Mononuclear cell (primary cell): Measurements from ENCODE around the gene RAB11FIP3. TPM values are rescaled to one million over a fixed set of nuclear protein-coding genes. Genes with fewer than 3 reads are reported as not detected.
"Not testable (repeated sequence)": the region's sequence is repeated elsewhere in the genome, so short reads cannot be mapped to it uniquely, and the experiment has no call there.

ENCODE experiments used
- H3K27me3 ChIP-seq: 2 replicates; pipeline ENCODE4 v1.6.0; 2011; ENCODE audit warnings: low read length, control low read depth; ENCODE audit not compliant: insufficient read depth
- H3K4me1 ChIP-seq: 2 replicates; pipeline ENCODE4 v1.5.1; 2011; ENCODE audit warnings: mild to moderate bottlenecking, low read length, control low read depth; ENCODE audit not compliant: insufficient read depth
- H3K4me3 ChIP-seq: 2 replicates; pipeline ENCODE4 v1.5.1; 2011; ENCODE audit warnings: mild to moderate bottlenecking, low read length, moderate library complexity
- H3K9me3 ChIP-seq: 2 replicates; pipeline ENCODE4 v1.5.1; 2011; ENCODE audit warnings: low read depth, mild to moderate bottlenecking, control low read depth, low read length
- total RNA-seq: library from RNA; depleted of rRNA; stranded (reverse); fragments of >200 nt; gene quantifications from one replicate; pipeline ENCODE4 v1.2.3, GENCODE V29; 2012

RAB11FIP3 gene
- total RNA-seq, 1 donor = 6.5 TPM

DNA sequence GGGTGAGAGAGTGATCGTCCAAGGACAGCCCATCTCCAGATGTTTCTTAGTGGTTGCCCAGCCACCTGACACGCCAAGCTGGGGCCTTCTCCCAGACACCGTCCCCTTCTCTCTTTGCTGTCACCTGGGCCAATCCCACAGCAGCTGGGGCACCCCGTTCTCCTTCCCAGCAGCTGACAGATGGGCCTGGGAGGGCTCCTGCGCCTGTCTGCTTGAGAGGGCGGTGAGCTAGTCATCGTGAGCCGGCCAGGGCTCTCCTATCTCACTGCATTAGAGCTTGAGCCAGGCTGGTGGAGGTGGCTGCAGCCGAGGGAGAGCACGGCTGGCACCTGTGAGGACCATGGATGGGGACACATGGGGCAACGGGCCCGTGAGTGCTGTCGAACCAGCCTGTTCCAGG lies 41.2 kb downstream of the RAB11FIP3 start:
- no peaks in the 10 kb centered on the region for H3K27me3 ChIP-seq
- H3K4me3 ChIP-seq = no peak overlapping the region
- no peaks in the 10 kb centered on the region for H3K9me3 ChIP-seq
- no peaks in the 10 kb centered on the region for H3K4me1 ChIP-seq

DNA sequence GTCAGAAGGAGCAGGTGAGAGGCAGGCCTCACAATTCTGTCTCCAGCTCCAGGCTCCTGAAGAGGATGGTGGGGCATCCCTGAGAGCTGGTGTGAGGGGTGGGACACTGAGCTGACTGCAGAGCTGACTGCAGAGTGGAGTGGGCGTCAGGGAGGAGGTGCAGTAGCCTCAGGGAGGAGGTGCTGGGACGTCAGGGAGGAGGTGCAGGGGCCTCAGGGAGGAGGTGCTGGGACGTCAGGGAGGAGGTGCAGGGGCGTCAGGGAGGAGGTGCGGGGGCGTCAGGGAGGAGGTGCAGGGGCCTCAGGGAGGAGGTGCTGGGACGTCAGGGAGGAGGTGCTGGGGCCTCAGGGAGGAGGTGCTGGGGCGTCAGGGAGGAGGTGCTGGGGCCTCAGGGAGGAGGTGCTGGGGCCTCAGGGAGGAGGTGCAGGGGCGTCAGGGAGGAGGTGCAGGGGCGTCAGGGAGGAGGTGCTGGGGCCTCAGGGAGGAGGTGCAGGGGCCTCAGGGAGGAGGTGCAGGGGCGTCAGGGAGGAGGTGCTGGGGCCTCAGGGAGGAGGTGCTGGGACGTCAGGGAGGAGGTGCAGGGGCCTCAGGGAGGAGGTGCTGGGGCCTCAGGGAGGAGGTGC lies 41.9 kb downstream of the RAB11FIP3 start:
- H3K4me1 ChIP-seq, H3K4me3 ChIP-seq, H3K27me3 ChIP-seq: not testable (repeated sequence)

DNA sequence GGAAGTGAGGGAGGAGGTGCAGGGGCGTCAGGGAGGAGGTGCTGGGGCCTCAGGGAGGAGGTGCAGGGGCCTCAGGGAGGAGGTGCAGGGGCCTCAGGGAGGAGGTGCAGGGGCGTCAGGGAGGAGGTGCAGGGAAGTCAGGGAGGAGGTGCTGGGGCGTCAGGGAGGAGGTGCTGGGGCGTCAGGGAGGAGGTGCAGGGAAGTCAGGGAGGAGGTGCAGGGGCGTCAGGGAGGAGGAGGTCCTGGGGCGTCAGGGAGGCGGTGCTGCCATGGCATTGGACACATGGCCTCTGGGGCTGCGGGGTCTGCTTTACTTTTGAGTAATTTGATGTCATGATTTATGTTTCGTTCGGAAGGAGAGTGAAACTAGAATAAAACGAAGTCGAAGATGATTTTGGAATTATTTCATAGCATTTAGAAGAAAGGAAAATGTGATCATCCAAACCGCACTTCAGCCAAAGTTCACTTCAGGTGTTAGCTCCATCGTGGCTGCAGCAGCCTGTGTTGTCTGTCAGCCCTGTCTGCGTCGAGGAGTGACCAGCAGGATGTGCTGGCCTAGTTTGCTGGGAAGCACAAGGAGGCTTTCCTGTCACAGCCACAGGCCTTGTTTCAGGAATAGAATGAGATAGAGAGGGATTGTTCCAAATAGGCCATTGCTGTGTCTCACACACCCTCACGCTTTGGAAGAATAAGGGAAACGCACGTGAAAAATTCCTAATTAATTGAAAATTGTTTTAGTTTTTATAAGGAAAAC lies 42.8 kb downstream of the RAB11FIP3 start:
- no peak overlapping the region for H3K4me3 ChIP-seq
- H3K27me3 ChIP-seq = no peaks in the 10 kb centered on the region
- H3K9me3 ChIP-seq = no peaks in the 10 kb centered on the region
- H3K4me1 ChIP-seq = no peaks in the 10 kb centered on the region

More for the DNA sequence above, 41.9 kb downstream of the RAB11FIP3 start:
- not testable (repeated sequence) for H3K9me3 ChIP-seq

DNA sequence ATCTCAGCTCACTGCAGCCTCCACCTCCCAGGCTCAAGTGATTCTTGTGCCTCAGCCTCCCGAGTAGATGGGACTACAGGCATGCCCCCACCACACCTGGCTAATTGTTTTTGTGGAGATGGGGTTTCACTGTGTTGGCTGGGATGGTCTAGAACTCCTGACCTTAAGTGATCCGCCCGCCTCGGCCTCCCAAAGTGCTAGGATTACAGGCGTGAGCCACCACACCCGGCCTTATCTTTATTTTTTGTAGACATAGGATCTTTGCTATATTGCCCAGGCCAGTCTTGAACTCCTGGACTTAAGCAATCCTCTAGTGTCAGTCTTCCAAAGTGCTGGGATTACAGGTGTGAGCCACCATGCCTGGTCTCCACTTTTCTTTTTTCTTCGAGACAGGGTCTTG lies 44.0 kb downstream of the RAB11FIP3 start:
- not testable (repeated sequence) for H3K4me3 ChIP-seq, H3K4me1 ChIP-seq

DNA sequence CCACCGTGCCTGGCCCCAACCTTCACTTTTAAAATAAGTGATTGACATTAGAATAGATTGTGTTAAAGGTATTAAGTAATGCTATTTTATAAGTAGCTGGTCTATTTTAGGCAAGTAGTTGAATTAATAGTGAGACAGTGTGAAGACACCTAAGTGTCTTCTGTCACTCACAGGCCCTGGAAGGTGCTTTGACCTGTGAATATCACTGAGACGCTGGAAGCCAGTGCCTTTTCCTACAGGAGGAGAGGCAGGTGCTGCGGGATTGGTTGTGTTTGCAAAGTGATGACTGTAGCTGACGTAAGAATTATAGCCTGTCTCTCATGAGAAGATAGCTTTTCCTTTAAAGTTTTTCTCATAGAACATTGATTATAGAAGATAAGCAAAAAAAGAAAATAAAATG lies 45.0 kb downstream of the RAB11FIP3 start:
- Histone ChIP-seq H3K27me3 (no peaks in the 10 kb centered on the region), H3K4me1 (no peaks in the 10 kb centered on the region), H3K4me3 (no peak overlapping the region), H3K9me3 (no peaks in the 10 kb centered on the region)

More for the DNA sequence above, 44.0 kb downstream of the RAB11FIP3 start:
- H3K27me3 ChIP-seq, H3K9me3 ChIP-seq: not testable (repeated sequence)

DNA sequence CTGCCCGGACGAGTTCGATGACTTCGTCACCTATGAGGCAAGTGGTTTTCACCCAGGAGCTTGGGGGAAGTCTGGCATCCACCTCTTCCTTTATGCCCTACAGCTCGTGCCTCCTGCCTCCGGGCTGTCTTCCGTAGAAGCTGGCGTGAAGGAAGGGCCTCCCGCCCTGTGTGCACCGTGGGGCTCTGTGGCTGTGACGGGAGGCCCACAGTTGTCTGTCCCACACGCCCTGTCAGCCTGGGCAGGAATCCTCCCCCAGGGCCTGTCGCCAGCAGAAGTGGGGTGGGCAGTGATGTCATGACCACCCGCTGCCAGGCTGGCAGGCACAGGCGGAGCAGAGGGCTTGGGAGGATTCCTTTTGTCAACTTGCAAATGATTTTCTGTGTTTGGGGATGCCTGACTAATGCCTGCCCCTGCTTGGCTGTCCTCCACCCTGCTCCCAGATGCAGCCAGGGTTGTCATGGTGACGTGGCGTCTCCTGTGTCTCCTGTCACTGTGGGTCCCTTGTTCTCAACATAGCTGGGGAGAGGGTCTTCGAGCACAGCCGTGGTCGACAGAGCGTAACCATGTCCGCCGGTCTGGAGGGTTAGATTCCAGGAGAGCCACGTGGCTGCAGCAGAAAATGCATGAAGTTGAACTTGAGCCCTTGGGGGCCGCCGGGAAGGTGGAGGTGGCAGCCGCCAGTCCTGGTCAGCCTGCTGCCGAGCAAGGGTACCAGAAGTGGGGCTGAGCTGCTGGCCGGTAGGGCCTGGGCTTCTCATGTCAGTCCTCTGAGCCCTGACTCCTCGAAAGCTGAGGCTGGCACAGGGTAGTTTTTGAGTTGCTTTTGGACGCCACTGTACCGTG lies 46.1 kb downstream of the RAB11FIP3 start:
- Histone ChIP-seq H3K27me3 (no peaks in the 10 kb centered on the region), H3K4me3 (no peak overlapping the region), H3K4me1 (no peaks in the 10 kb centered on the region), H3K9me3 (no peaks in the 10 kb centered on the region)

DNA sequence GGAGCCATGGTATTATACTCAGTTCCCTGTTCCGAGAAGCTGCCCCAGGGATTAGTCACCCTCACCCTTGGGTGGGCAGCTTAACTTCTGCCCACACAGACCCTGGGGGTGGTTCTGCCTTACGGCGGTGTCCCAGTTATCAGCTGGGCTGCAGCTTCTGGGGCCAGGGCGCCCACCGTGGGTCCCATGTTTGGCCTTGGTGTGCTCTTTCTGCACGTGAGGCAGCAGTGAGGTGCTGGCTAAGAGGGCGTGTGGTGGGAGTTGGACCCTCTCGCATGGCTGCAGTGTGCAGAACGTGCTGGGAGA lies 46.7 kb downstream of the RAB11FIP3 start:
- Histone ChIP-seq H3K4me3 (no peak overlapping the region), H3K9me3 (no peaks in the 10 kb centered on the region), H3K27me3 (no peaks in the 10 kb centered on the region), H3K4me1 (peaks cover 2% of the 10 kb centered on the region)

DNA sequence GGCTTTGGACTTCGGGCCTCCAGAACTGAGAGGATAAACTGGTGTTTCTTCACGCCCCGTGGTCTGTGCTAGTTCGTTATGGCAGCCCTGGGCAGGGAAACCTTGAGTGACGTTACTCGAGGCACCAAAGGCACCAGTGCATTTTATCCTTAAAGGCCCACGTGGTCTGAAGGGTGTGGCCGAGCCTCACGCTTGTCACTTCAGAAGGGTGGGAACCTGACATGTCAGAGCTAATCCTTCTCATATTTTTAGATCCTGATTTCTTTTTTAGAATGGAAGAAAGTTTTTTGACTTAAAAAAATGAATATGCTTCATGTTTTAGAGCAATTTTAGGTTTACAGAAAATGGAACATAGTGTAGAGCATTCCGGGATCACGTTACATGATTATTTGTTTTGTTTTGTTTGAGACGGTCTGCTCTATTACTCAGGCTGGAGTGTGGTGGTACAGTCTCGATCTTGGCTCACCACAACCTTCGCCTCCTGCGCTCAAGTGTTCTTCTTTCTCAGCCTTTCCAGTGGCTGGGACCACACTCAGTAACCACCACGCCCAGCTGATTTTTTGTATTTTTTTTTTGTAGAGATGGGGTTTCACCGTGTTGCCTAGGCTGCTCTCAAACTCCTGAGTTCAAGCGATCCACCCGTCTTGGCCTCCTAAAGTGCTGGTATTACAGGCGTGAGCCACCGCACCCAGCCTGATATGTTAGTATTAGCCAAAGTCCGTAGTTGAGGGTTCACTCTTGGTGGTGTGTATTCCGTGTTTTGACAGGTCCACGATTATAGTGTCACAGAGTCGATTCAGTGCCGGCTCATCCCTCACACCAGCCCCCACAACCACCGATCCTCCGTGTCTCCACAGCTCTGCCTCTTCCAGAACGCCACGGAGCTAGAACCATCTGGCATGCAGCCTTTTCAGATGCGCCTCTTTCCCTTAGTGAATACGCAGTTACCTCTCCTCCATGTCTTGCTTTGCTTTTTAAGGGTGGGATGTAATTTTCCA lies 47.9 kb downstream of the RAB11FIP3 start:
- Histone ChIP-seq H3K4me3 (no peak overlapping the region), H3K4me1 (peaks cover 6% of the 10 kb centered on the region), H3K9me3 (no peaks in the 10 kb centered on the region), H3K27me3 (no peaks in the 10 kb centered on the region)

DNA sequence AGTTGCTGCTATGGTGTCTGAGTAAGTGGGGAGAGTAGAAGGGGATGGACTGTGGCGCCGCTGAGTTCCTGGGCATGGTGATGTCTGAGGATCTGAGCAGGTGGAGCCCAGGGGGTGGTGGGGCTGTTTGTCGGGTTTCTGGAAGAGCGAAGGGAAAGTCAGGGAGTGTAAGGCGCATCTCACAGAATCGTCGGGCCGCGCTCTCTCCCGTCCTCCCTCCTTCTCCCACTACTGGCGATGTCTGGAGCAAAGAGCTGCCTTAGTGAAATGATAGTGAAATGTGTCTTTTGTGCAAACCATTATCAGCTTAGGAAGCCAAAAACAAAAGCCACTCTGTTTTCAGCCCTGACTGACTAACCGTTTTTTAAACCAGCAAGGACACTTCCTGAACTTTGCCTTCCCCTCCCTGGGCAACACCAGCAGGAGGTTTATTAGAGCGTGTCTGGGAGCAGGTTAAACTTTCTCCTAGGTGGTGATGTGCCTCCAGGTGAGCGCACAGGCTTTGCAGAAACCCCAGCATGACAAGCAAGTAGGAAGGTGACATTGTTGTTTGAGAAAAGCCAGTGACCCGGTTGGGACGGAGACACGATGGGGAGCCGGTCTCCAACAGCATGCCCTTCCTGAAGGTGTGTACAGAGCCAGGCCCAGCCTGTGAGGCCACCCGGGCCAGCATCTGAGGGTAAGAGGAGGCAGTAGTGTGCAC lies 49.1 kb downstream of the RAB11FIP3 start:
- Histone ChIP-seq H3K4me1 (peaks cover 6% of the 10 kb centered on the region), H3K9me3 (no peaks in the 10 kb centered on the region), H3K27me3 (no peaks in the 10 kb centered on the region), H3K4me3 (no peak overlapping the region)

DNA sequence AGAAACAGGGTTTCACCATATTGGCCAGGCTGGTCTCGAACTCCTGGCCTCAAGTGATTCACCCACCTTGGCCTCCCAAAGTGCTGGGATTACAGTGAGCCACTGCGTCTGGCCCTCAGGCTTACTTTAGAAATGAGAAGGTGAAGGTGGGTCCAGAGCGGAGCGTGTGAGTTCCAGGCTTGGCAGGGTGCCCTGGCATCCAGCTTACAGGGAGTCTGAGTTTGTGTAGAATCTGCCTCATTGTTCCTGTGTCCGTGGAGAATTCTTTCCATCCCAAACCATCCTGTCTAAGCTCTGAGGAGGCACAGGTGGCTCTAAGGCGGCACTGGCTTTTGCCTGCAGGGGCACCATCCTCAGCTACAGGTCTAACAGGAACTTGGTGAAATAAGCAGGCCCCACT lies 50.6 kb downstream of the RAB11FIP3 start:
- no peaks in the 10 kb centered on the region for H3K9me3 ChIP-seq
- H3K4me3 ChIP-seq = no peak overlapping the region
- no peaks in the 10 kb centered on the region for H3K27me3 ChIP-seq
- peaks cover 6% of the 10 kb centered on the region for H3K4me1 ChIP-seq

DNA sequence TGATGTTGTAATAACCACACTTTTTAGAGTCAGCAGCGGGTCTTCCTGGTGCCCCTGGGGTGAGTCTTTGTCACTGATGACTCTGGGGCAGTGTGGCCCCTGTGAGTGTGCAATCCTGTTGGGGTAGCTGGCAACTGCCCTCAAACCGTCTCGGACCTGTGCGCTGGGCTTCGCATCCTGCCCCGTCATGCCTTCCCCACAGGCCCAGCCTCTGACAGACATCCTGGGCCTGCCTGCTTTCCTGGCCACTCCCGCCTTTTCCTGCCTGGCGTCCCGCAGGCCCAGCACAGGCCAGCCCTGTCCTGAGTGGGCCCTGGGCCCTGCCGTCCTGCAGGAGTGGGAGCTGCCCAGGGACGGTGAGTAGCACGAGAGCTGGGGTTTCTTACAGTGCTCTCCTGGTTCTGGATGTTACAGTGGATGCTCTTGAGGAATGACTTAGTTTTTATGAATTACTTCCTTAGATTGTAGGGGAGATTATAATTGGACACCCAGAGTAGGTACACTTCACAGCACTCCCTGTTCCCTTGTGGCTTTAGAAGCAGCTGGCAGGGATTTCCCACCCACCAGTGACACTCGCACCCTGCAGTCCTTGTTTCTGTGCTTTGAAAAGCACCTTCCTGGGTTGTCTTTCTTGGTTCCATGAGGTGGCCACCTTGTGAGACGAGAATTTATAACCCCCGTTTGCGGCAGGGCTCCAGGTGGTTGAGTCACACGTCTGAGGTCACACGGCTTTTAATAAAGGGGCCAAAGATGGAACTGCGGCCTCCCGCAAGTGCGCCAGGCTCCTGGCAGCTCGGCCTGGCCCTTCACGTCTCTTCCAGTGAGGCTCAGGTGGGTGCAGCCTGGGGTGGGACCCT lies 52.1 kb downstream of the RAB11FIP3 start:
- Histone ChIP-seq H3K27me3 (no peaks in the 10 kb centered on the region), H3K4me3 (no peak overlapping the region), H3K4me1 (peaks cover 6% of the 10 kb centered on the region), H3K9me3 (no peaks in the 10 kb centered on the region)

DNA sequence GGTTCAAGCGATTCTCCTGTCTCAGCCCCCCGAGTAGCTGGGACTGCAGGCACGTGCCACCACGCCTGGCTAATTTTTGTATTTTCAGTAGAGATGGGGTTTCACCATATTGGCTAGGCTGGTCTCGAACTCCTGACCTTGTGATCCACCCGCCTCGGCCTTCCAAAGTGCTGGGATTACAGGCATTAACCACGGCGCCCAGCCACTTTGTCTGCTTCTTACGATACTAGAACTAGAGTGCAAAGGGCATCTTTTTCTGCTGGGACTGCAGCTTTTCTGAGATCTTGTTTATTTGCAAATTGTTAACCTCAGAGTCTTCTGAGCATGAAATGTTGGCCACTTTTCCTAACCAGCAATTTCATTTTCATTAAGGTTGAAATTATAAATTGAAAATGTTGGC lies 52.8 kb downstream of the RAB11FIP3 start:
- not testable (repeated sequence) for H3K4me1 ChIP-seq, H3K4me3 ChIP-seq, H3K9me3 ChIP-seq, H3K27me3 ChIP-seq

DNA sequence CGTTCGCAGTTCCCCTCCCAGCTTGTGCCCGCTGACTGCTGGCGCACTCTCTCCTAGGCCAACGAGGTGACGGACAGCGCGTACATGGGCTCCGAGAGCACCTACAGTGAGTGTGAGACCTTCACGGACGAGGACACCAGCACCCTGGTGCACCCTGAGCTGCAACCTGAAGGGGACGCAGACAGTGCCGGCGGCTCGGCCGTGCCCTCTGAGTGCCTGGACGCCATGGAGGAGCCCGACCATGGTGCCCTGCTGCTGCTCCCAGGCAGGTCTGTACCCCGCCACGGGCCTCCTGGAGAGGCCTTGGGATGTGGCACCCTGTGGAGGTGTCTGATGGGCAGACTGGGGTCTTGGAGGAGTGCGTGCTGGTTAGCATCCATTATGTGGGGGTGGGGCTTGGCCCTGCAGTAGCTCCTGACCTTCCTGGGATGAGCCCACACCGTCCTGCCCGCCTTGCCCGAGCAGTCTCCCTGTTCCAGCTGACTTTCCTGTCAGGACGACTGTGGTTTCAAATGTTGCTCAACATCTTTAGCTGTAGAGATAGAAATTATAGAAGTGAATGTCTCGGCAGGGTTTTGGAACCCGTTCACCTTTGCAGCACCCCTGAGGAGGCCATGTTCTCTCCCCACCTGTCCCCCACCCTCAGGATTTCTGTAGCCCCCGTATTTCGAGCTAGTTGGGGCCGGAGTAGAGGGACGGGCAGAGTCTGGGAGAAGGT lies 57.2 kb downstream of the RAB11FIP3 start:
- H3K9me3 ChIP-seq = no peaks in the 10 kb centered on the region
- no peak overlapping the region for H3K4me3 ChIP-seq
- H3K4me1 ChIP-seq = no peaks in the 10 kb centered on the region
- H3K27me3 ChIP-seq = no peaks in the 10 kb centered on the region
